OCI-LY7 (cell line): ENCODE results near the gene FOXJ3. TPM values are rescaled to one million over a fixed set of nuclear protein-coding genes. Genes with fewer than 3 reads are reported as not detected.

Source experiments
- BruUV-seq: library from RNA; stranded (reverse); fragments of 400-500 nt; replicated peaks from 2 replicates; lab custom pipeline; 2021; lab: Mats Ljungman, UMichigan
- CTCF ChIA-PET: fragments of 300-600 bp; sonication (Branson Sonifier 250); formaldehyde crosslinking; loops from one replicate; lab custom pipeline; 2022; ENCODE audit warnings: antibody characterized with exemption; ENCODE audit not compliant: unreplicated experiment; lab: Charles Lee
- POLR2A ChIA-PET: fragments of 300-600 bp; sonication (Branson Sonifier 250); formaldehyde crosslinking; loops from one replicate; lab custom pipeline; 2022; ENCODE audit warnings: antibody characterized with exemption; lab: Charles Lee
- DNase-seq: peaks from one replicate; pipeline ENCODE4 v3.0.0-alpha.2; 2015; ENCODE audit warnings: low spot score
- H2AFZ ChIP-seq: fragments of 200-600 bp; sonication (generic), shearing (Covaris generic); 2 replicates; pipeline ENCODE4 v1.6.1; 2014; ENCODE audit warnings: mild to moderate bottlenecking, antibody characterized with exemption, low read length, moderate library complexity
- H3K27ac ChIP-seq: fragments of 200-600 bp; sonication (generic); 2 replicates; pipeline ENCODE4 v1.5.1; 2014; ENCODE audit warnings: mixed run types, low read depth, mild to moderate bottlenecking, moderate library complexity, low read length, inconsistent platforms; ENCODE audit not compliant: poor library complexity, severe bottlenecking
- H3K36me3 ChIP-seq: fragments of 200-600 bp; sonication (generic); 2 replicates; pipeline ENCODE4 v1.6.1; 2014; ENCODE audit warnings: mild to moderate bottlenecking, antibody characterized with exemption, low read length, moderate library complexity, mixed read lengths; ENCODE audit not compliant: insufficient read depth
- H3K4me1 ChIP-seq: fragments of 200-600 bp; sonication (generic); 2 replicates; pipeline ENCODE4 v1.5.1; 2014; ENCODE audit warnings: mild to moderate bottlenecking, low read length; ENCODE audit not compliant: insufficient read depth, poor library complexity, severe bottlenecking
- H3K4me2 ChIP-seq: fragments of 200-600 bp; sonication (generic); 2 replicates; pipeline ENCODE4 v1.6.1; 2014; ENCODE audit warnings: mild to moderate bottlenecking, low read length
- H3K4me3 ChIP-seq: fragments of 200-600 bp; sonication (generic); 2 replicates; pipeline ENCODE4 v1.5.1; 2014; ENCODE audit warnings: mild to moderate bottlenecking, low read depth, low read length; ENCODE audit not compliant: poor library complexity, severe bottlenecking
- H3K79me2 ChIP-seq: fragments of 200-600 bp; sonication (generic); 2 replicates; pipeline ENCODE4 v1.6.1; 2016; ENCODE audit warnings: low read depth, mild to moderate bottlenecking, low read length, moderate library complexity, mixed read lengths; ENCODE audit not compliant: insufficient read depth
- H3K9me2 ChIP-seq: fragments of 200-600 bp; sonication (generic); 2 replicates; pipeline ENCODE4 v1.6.1; 2016; ENCODE audit warnings: mild to moderate bottlenecking, low read length, mixed read lengths; ENCODE audit not compliant: insufficient read depth
- H3K9me3 ChIP-seq: fragments of 200-600 bp; sonication (generic); 2 replicates; pipeline ENCODE4 v1.6.1; 2014; ENCODE audit warnings: mild to moderate bottlenecking, mixed run types, low read length, mixed read lengths
- H4K20me1 ChIP-seq: fragments of 200-600 bp; sonication (generic); 2 replicates; pipeline ENCODE4 v1.6.1; 2014; ENCODE audit warnings: mild to moderate bottlenecking, antibody characterized with exemption, low read length, moderate library complexity, mixed read lengths; ENCODE audit not compliant: insufficient read depth
- CTCF ChIP-seq: fragments of 200-600 bp; sonication (generic); conservative IDR thresholded peaks from 2 replicates; pipeline ENCODE4 v1.5.1; 2014; ENCODE audit warnings: mild to moderate bottlenecking, antibody characterized with exemption, low read length, moderate library complexity, mixed read lengths
- EZH2phosphoT487 ChIP-seq: fragments of 200-600 bp; sonication (generic); IDR thresholded peaks from 2 replicates; pipeline ENCODE4 v1.6.1; 2018; ENCODE audit warnings: low read depth, borderline replicate concordance, mild to moderate bottlenecking, mixed run types, antibody characterized with exemption, low read length, moderate library complexity, mixed read lengths
- intact Hi-C: fragments of 100-400 bp; cut with micrococcal nuclease; formaldehyde crosslinking; loops from one replicate; pipeline ENCODE4 v1.10.0; 2022; ENCODE audit not compliant: unreplicated experiment
- total RNA-seq, 2 experiments: library from RNA; depleted of rRNA in 1 of 2; stranded (reverse); fragments of >200 nt in 1 of 2; shearing (Covaris generic) in 1 of 2; gene quantifications; 2 replicates each; pipeline ENCODE4 v1.2.3, GENCODE V29; 2014 to 2022

FOXJ3 gene
- total RNA-seq, 2 experiments from 2014 or later = 34.8 to 43.1 TPM

- Histone ChIP-seq H3K9me3 (no peaks in the 10 kb centered on the region), H4K20me1 (no peaks in the 10 kb centered on the region), H2AFZ (no peak overlapping the region), H3K9me2 (no peaks in the 10 kb centered on the region), H3K36me3 (no peaks in the 10 kb centered on the region), H3K4me2 (no peak overlapping the region), H3K27ac (no peak overlapping the region), H3K4me3 (no peak overlapping the region), H3K79me2 (no peaks in the 10 kb centered on the region), H3K4me1 (no peaks in the 10 kb centered on the region)
- no peak for TF ChIP-seq EZH2phosphoT487
- no peak for TF ChIP-seq CTCF
- CTCF ChIA-PET = no interaction called here
- DNase-seq = no peak
- intact Hi-C loops = no loop called here
- POLR2A ChIA-PET = no interaction called here
- no TSS peak for BruUV-seq
Observed at GRCh38 chr1:42150651-42151050, 184.4 kb downstream of the FOXJ3 start.

DNA sequence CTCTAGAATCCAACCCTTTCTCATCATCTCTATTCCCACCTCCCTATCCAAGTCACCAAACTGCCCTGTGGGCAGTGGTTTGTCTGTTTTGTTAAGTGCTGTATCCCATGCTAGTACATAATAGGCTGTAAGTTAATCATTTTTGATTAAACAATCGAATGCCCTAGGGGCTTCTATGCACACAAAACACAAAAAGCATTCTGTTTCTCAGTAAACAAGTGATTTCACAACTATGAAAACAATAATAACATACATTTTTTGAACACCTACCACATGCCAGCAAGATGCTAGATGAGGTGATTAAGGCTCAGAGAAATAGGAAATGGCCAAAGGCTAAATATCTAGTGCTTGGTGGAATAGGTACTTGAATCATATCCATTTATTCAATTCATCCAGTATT, 186.9 kb downstream of the FOXJ3 start:
- TF ChIP-seq CTCF (no peak), EZH2phosphoT487 (no peak)
- H2AFZ ChIP-seq = no peak overlapping the region
- DNase-seq = no peak
- H3K4me3 ChIP-seq = no peak overlapping the region
- no peak overlapping the region for H3K27ac ChIP-seq
- H3K9me3 ChIP-seq = no peaks in the 10 kb centered on the region
- POLR2A ChIA-PET = no interaction called here
- no peaks in the 10 kb centered on the region for H3K79me2 ChIP-seq
- intact Hi-C loops = loop anchor here (5.0 kb wide), 1 partner anchor 576 kb away; no protein-coding TSS in a partner anchor
- no peaks in the 10 kb centered on the region for H4K20me1 ChIP-seq
- H3K9me2 ChIP-seq = no peaks in the 10 kb centered on the region
- H3K36me3 ChIP-seq = no peaks in the 10 kb centered on the region
- no peak overlapping the region for H3K4me2 ChIP-seq
- no TSS peak for BruUV-seq
- CTCF ChIA-PET = no interaction called here
- no peaks in the 10 kb centered on the region for H3K4me1 ChIP-seq

GRCh38 chr1:42146626-42147320, 188.3 kb downstream of the FOXJ3 start:
- peak; percentile 83 for TF ChIP-seq CTCF
- no peak for TF ChIP-seq EZH2phosphoT487
- no peaks in the 10 kb centered on the region for H4K20me1 ChIP-seq
- BruUV-seq = no TSS peak
- H3K9me3 ChIP-seq = no peaks in the 10 kb centered on the region
- POLR2A ChIA-PET = no interaction called here
- H3K79me2 ChIP-seq = no peaks in the 10 kb centered on the region
- H3K4me2 ChIP-seq = no peak overlapping the region
- no peak overlapping the region for H3K4me3 ChIP-seq
- intact Hi-C loops = loop anchor here (5.0 kb wide), 1 partner anchor 574 kb away; no protein-coding TSS in a partner anchor
- CTCF ChIA-PET = interaction anchor here (0.6 kb wide), 1 partner anchor 130 kb away, joined by 3 read pairs; no protein-coding TSS in a partner anchor
- H3K9me2 ChIP-seq = no peaks in the 10 kb centered on the region
- peak; percentile 63 for DNase-seq
- no peaks in the 10 kb centered on the region for H3K4me1 ChIP-seq
- no peak overlapping the region for H2AFZ ChIP-seq
- no peak overlapping the region for H3K27ac ChIP-seq
- H3K36me3 ChIP-seq = no peaks in the 10 kb centered on the region
